Kidney (tissue), 14 donors: ENCODE results near the gene ARID3A. TPM values are rescaled to one million over a fixed set of nuclear protein-coding genes. Genes with fewer than 3 reads are reported as not detected.

Experiments used
- DNase-seq, 5 donors: peaks; one replicate each; pipeline ENCODE4 v3.0.0-alpha.2; 2013 to 2020
- FAIRE-seq: peaks from 2 replicates; lab custom pipeline; 2012; peaks lifted over from hg19 to GRCh38; lab: Jason Lieb, UNC
- H3K27ac ChIP-seq, 2 donors: one replicate each; pipeline ENCODE4 v1.7.0; 2013; ENCODE audit warnings: low read depth in 2 of 2, low read length in 2 of 2, inconsistent platforms in 1 of 2
- H3K27me3 ChIP-seq: one replicate; pipeline ENCODE4 v1.7.1; 2013; ENCODE audit warnings: low read length, inconsistent platforms; ENCODE audit not compliant: control insufficient read depth, insufficient read depth
- H3K36me3 ChIP-seq, 3 donors: one replicate each; pipeline versions ENCODE4 v1.7.0 to v1.7.1; 2013; ENCODE audit warnings: low read length in 3 of 3, control low read depth in 1 of 3, inconsistent platforms in 1 of 3; ENCODE audit not compliant: insufficient read depth in 3 of 3, control insufficient read depth in 2 of 3
- H3K4me1 ChIP-seq, 3 donors: one replicate each; pipeline versions ENCODE4 v1.7.0 to v1.7.1; 2013; ENCODE audit warnings: low read length in 3 of 3, inconsistent platforms in 1 of 3, low read depth in 1 of 3; ENCODE audit not compliant: control insufficient read depth in 2 of 3, insufficient read depth in 2 of 3
- H3K4me3 ChIP-seq, 3 donors: one replicate each; pipeline versions ENCODE4 v1.7.0 to v1.8.1; 2013; ENCODE audit warnings: low read length in 3 of 3, control low read depth in 1 of 3, inconsistent platforms in 1 of 3
- H3K9ac ChIP-seq, 3 donors: one replicate each; pipeline versions ENCODE4 v1.7.0 to v1.7.1; 2013; ENCODE audit warnings: low read length in 3 of 3, control low read depth in 1 of 3, inconsistent platforms in 1 of 3
- H3K9me3 ChIP-seq, 3 donors: one replicate each; pipeline versions ENCODE4 v1.7.0 to v1.7.1; 2013; ENCODE audit warnings: low read length in 3 of 3, control low read depth in 1 of 3, inconsistent platforms in 1 of 3; ENCODE audit not compliant: control insufficient read depth in 2 of 3, insufficient read depth in 1 of 3
- CTCF ChIP-seq: IDR thresholded peaks from 3 replicates; pipeline ENCODE4 v1.5.1; 2012; ENCODE audit warnings: mild to moderate bottlenecking, moderate library complexity, borderline replicate concordance; ENCODE audit not compliant: insufficient read depth; ENCODE audit errors: extremely low read depth
- intact Hi-C: fragments of 100-400 bp; cut with DNase I; formaldehyde crosslinking; loops from one replicate; pipeline ENCODE4 v1.11.1; 2022
- polyA plus RNA-seq: library from polyadenylated mRNA; stranded (reverse); fragments of 350-450 nt; fragmentation: Illumina TruSeq; extraction: RNeasy Lipid Tissue Mini Kit (QIAGEN cat#74804); gene quantifications from one replicate; pipeline ENCODE4 v1.2.3, GENCODE V29; 2014; ENCODE audit warnings: low read depth, low replicate concordance; ENCODE audit not compliant: insufficient read depth
- total RNA-seq: library from RNA; stranded (reverse); fragmentation: NEBNext Ultra II Directional; extraction: Animal tissue kit (Norgen Biotek cat#: 25700); gene quantifications from one replicate; pipeline ENCODE4 v1.2.1, GENCODE V29; 2021
- donor health status: control.
- donor health status: control.
- donor health status: control.
- donor health status: control.
- donor health status: control.
- donor health status: DM: yes; HTN: yes; CAD: no.
- donor health status: Normal renal cell carcinoma (clear cell type).

The ARID3A gene
- total and polyA plus RNA-seq, 2 donors from 2014 or later, result 5.6 to 16.9 TPM

DNA sequence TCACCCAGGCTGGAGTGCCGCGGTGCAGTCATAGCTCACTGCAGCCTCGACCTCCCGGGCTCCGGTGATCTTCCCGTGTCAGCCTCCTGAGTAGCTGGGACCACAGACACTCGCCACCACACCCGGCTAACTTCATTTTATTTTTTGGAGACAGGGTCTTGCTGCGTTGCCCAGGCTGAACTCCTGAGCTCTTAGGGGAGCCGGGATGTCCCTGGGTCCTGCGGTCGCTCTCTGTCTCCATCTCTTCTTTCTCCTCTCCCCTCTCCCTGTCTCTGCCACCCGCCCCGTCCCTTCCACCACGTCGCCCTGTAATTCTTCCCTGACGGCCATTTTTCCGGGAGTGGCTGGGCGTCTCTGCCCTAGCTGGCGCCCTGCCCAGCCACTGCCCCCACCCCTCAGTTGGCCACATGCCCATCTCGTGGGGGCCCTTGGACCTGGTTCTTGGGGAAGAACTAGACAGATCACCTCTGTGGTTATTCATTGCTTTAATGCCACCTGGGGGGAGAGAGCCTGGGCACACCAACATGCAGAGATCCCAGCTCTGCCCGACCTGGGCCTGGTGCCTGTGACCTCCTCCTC, 18.9 kb downstream of the ARID3A start:
- no peak for FAIRE-seq
- intact Hi-C loops, result no loop called here

DNA sequence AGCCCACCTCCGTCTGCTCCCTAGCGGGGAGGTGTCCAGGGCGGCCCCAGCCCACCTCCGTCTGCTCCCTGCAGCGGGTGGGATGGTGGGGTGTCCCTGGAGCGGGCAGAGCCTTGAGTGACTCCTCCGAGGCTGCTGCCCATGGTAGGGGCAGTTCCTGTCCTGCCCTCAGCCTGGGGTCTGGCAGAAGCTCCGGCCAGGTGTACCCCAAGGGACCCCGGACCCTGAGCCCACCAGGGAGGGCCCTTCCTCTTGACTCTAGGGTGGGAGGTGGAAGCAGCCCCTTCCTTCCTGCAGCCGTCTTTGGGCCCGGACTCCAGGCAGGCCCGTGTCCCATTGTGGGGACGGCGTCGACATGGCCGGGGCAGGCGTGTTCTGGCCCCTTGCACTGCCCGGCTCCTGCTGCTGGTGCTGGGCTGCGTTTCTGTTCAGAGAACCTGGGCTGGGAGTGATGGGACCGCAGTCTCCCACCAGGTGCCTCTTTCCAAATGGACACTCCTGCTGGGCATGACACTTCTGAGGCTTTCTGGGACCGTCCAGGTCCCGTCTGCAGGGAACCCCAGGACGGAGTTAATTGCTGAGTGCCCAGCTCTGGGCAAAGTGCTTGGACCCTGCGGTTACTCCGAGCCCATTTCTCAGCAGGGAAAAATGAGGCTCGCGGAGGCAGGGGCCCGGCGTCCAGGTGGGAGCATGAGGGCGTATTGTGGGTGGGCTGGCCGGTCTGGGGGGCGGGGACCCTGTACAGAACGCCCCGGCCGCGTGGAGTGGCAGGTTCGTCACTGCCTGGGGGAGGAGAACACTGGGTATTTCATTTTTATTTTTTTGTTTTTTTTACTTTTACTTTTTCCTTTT, 19.8 kb downstream of the ARID3A start:
- FAIRE-seq, result no peak
- DNase-seq, result peak in 2 of 5 donors; percentile 56 to 76
- Histone ChIP-seq H3K9ac (no peak overlapping the region), H3K4me3 (no peak overlapping the region), H3K9me3 (no peaks in the 10 kb centered on the region), H3K4me1 (peaks cover 0 to 37% (median 9%) of the 10 kb centered on the region in 3 donors), H3K27ac (peak overlapping the region in 1 of 2 donors; percentile 13), H3K27me3 (no peaks in the 10 kb centered on the region), H3K36me3 (no peaks in the 10 kb centered on the region)
- TF ChIP-seq CTCF, result no peak
- intact Hi-C loops, result no loop called here

More for the DNA sequence above, 18.9 kb downstream of the ARID3A start:
- no peak for TF ChIP-seq CTCF
- Histone ChIP-seq H3K4me3 (no peak overlapping the region), H3K27me3 (no peaks in the 10 kb centered on the region), H3K27ac (peak overlapping the region; percentile 25 to 36), H3K9ac (no peak overlapping the region), H3K4me1 (peaks cover 0 to 44% (median 9%) of the 10 kb centered on the region in 3 donors), H3K9me3 (no peaks in the 10 kb centered on the region), H3K36me3 (no peaks in the 10 kb centered on the region)
- DNase-seq, result peak in 3 of 5 donors; percentile 70 to 74 (median 70)

DNA sequence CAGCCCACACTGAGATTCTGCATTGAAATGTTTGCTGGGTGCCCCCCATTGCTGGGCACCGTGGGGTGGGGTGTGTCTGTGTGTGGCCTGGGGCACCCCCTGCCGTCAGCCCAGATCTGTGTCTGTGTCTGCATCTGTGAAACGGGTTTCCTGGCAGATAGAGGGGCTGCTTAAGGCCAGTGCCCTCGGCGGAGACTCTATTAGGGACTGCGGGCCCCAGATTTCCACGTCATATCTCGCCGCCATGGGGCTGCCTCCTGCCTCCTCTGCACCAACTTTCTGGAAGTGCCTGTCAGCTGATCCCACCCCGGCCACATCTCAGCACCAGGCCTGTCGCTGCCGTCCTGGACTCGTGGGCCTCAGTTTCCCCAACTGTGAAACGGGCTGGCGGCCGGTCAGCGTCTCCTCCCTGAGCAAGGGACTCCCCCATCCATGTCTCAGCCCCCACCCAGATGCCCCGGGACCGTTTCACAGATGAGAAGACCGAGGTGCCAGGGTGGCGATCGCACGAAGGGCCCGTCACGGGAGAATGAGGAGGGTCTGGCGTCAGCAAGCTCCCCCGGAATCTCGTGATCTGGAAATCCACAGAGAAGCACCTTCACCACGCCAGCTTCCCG, 21.4 kb downstream of the ARID3A start:
- H3K9ac ChIP-seq, result no peak overlapping the region
- H3K9me3 ChIP-seq, result no peaks in the 10 kb centered on the region
- FAIRE-seq, result no peak
- DNase-seq, result peak in 1 of 5 donors; percentile 76
- TF ChIP-seq CTCF, result no peak
- no peaks in the 10 kb centered on the region for H3K36me3 ChIP-seq
- H3K4me1 ChIP-seq, result peaks cover 0 to 27% (median 9%) of the 10 kb centered on the region in 3 donors
- no peak overlapping the region for H3K27ac ChIP-seq
- H3K27me3 ChIP-seq, result no peaks in the 10 kb centered on the region
- no peak overlapping the region for H3K4me3 ChIP-seq
- intact Hi-C loops, result no loop called here
